Fibroblast of villous mesenchyme (primary cell): Measurements from ENCODE around the gene TUB. TPM values are rescaled to one million over a fixed set of nuclear protein-coding genes. Genes with fewer than 3 reads are reported as not detected.

ENCODE experiments used
- DNase-seq: peaks from one replicate; pipeline ENCODE4 v3.0.0-alpha.2; 2010; ENCODE audit warnings: low read depth
- H3K4me3 ChIP-seq: 2 replicates; pipeline ENCODE4 v1.5.1; 2011; ENCODE audit warnings: low read depth, mild to moderate bottlenecking, low read length
- CTCF ChIP-seq: IDR thresholded peaks from 2 replicates; pipeline ENCODE4 v1.5.1; 2012; ENCODE audit warnings: low read depth, mild to moderate bottlenecking, low read length; ENCODE audit not compliant: insufficient read depth
- total RNA-seq: library from RNA; depleted of rRNA; stranded (reverse); fragments of >200 nt; gene quantifications from 2 replicates; pipeline ENCODE4 v1.2.3, GENCODE V29; 2012

The TUB gene
- total RNA-seq, 1 donor = 5.2 TPM

- no peak for TF ChIP-seq CTCF
- DNase-seq = no peak
- H3K4me3 ChIP-seq = no peak overlapping the region
Measured at GRCh38 chr11:8149726-8150125, 68.7 kb downstream of the TUB start.

Other genes starting within 250 kb of the TUB start
- gene OR10A6, start 149.9 kb upstream of the TUB start, total RNA-seq = under 0.01 TPM in 1 of 2 replicates, not detected in the other
- under 0.01 TPM in 1 of 2 replicates, not detected in the other for gene OR10A3, start 139.5 kb upstream of the TUB start, total RNA-seq
- gene NLRP10, start 115.8 kb upstream of the TUB start, total RNA-seq = 3.9 and 9.1 TPM in 2 replicates
- 182 and 216 TPM in 2 replicates for gene EIF3F, start 93.9 kb upstream of the TUB start, total RNA-seq
- under 0.01 TPM in 1 of 2 replicates, not detected in the other for gene RIC3, start 87.8 kb downstream of the TUB start, total RNA-seq
- not detected in 2 replicates for gene LMO1, start 182.7 kb downstream of the TUB start, total RNA-seq